IPS DF 19.7 (cell line): ENCODE data around the gene RHO.
"Not testable (repeated sequence)": the region's sequence is repeated elsewhere in the genome, so short reads cannot be mapped to it uniquely, and the experiment has no call there.

Source experiments
- DNase-seq: peaks from one replicate; pipeline ENCODE4 v3.0.0-alpha.2; 2013; ENCODE audit warnings: low read depth, low spot score

RHO gene

GRCh38 chr3:129528589-129529100, at the start of gene RHO:
Gene RHO, plus strand, starts transcription at chr3:129528639. Its CDS starts 95 bp downstream, at chr3:129528734.
- DNase-seq = no peak

DNA sequence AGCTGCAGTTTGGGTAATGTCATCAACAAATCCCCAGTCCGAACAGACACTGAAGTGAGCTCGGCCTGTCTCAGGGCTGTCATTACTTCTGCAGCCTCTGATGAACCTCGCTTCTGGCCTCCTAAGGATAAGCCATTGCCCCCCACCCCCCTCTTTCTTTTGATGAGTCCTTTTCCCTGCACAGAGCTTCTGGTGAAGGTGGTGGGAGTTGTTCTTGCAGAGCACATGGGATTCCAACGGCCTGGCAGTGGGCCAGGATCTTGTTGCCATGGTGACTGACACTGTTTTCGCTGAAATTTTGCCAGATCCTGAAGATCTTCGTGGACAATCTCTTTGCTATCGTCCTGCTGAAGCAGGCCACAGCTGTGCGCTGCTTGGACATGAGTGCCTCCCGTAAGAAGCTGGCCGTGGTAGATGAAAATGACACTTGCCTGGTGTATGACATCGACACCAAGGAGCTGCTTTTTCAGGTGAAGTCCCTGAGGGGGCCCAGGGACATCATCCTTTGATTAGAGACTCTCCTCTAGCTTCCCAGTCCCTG, 47.1 kb upstream of the RHO start:
- not testable (repeated sequence) for DNase-seq

- DNase-seq = no peak
These were observed 46.6 kb upstream of the RHO start for GRCh38 chr3:129481766-129482332.

DNA sequence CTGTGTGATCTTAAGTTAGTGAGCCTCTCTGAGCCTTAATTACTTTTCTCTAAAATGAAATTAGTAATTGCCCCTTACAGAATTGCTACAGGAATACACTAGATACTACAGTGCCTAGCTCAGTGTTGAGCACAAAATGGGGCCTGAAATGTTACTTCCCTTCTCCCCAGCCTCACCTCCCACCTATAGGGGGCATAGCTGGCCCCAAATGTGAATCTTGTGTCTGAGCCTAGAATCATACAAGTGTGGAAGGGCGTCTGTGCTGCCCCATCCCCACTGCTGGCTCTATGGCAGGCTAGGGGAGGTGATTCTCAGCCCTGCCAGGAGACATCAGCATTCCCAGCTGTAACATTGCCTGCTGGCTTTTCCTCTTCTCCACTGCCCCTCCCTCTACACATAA, 45.7 kb upstream of the RHO start:
- no peak for DNase-seq

- DNase-seq = no peak
These were observed 44.6 kb upstream of the RHO start for GRCh38 chr3:129483870-129484269.

GRCh38 chr3:129485146-129485545, 43.3 kb upstream of the RHO start:
- not testable (repeated sequence) for DNase-seq

GRCh38 chr3:129485721-129486663, 42.4 kb upstream of the RHO start:
- DNase-seq = no peak

DNA sequence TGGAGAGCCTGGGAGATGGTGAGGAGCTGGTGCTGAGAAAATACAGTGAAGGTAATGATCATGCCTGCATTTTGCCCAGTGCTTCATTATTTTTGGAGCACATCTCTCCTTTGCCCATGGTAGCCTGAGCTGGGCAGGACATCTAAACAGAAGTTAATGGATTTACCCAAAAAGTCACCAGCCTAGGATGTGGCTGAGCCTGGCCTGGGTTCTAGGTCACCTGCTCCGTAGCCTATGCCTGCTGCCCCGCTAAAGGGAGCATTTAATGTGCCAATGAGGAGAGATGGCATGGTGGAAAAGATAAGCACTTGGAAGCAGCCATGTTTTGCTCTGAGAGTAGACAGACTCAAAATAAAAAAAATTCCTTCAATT, 41.8 kb upstream of the RHO start:
- DNase-seq = no peak

DNA sequence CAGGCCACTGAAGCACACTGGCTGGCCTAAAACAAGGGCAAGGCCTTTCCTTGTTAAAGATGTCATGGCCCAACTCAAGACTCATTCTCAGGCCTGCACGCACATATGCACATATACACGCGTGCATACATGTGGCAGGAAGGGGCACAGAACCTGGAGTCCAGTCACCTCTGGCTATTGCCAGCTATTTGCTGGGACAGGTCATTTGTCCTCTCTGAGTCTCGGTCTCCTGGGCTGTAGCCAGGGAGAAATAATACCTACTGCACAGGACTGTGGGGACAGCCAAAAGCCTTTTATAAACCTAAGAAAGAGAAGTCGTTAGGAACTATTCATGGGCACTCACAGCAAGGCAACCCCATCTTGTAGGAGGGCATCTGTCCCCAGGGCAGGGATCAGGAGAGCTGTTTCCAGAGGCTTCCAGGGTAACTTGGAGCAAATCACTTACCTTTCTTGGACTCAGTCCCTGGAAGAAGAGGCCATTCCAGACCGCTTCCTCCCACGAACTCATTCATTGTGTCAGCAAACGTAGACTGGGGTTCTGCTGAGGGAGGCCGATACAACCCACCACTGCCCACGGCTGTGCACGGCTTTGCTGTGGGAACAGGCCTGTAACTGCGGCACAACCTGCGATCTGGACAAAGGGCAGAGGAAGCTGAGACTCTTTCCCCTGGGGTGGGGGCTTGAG, 41.1 kb upstream of the RHO start:
- DNase-seq = no peak

- DNase-seq = not testable (repeated sequence)
These were observed 40.5 kb upstream of the RHO start for GRCh38 chr3:129487868-129488335.

DNA sequence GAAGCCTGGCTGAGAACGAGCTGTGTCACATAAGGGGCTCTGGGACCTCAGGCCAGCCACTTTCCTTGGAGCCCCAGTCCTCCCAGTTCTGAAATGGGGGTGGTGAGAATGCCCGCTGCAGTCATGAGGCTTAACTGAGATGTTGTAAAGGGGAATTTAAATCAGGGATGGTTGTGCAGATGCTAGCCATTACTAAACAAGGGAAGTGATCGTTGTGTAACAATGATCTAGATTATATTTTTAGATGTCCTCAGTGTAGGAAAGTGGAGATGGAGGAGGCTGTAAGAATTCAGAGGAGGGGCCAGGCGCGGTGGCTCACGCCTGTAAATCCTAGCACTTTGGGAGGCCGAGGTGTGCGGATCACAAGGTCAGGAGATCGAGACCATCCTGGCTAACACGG, 39.2 kb upstream of the RHO start:
- not testable (repeated sequence) for DNase-seq

DNA sequence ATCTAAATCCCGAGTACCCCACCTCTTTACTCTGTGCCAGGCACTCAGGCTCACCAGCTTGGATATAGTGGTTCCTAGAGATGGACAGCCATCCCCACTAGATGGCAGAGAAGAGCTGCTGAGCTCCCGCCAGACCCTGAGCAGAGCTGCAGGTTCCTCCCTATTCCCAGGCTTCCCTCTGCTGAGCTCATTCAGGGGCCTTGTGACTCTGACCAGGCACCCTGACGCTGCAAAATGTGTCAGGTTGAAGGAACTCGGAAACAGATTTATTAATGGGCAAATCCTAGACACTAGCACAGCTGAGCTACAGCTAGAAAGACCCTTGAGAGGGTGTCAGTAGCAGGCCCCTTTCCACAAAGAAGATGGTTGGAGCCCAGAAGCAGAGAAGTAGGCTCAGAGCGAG, 38.2 kb upstream of the RHO start:
- peak; percentile 61 for DNase-seq

DNA sequence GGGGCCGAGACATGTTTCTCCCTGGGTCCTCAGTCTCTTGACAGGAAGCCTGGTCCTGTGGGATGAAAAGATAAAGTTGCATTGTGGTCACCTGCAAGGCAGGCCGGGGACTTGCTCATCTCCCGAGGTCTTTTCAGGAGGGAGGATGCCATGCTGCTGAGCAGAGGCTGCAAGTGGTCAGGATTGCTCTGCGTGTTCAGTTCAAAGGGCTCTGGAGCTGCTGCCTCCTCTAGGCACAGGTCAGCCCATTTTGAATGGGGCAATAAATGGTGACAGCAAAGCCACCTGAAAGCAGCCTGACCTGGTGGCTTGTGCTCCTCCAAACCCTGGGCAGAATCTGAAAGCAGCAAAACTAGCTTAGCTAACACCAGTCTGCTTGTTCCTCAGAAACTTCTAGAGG, 37.4 kb upstream of the RHO start:
- not testable (repeated sequence) for DNase-seq

DNA sequence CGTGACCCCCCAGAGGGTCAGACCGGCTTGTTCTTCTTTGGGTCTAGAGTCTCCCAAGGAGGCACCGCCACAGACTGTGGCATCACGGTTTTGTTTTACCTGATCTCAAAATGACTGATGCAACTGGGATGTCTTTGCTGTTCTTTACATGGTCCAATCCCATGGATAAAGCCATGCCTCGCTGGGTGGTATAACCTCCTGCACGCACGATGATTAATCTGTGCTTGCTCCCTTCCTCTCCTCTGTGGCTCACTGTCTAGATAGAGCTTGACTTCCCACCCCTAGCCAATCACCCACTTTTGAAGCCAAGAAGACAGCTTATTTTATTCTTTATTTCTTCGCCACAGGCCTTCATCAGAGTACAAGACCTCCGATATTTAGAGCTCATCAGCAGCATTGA, 36.6 kb upstream of the RHO start:
- no peak for DNase-seq

GRCh38 chr3:129492691-129493090, 35.7 kb upstream of the RHO start:
- no peak for DNase-seq

- no peak for DNase-seq
These were observed 35.2 kb upstream of the RHO start for GRCh38 chr3:129493206-129493605.

- not testable (repeated sequence) for DNase-seq
These were observed 33.9 kb upstream of the RHO start for GRCh38 chr3:129494499-129494898.

DNA sequence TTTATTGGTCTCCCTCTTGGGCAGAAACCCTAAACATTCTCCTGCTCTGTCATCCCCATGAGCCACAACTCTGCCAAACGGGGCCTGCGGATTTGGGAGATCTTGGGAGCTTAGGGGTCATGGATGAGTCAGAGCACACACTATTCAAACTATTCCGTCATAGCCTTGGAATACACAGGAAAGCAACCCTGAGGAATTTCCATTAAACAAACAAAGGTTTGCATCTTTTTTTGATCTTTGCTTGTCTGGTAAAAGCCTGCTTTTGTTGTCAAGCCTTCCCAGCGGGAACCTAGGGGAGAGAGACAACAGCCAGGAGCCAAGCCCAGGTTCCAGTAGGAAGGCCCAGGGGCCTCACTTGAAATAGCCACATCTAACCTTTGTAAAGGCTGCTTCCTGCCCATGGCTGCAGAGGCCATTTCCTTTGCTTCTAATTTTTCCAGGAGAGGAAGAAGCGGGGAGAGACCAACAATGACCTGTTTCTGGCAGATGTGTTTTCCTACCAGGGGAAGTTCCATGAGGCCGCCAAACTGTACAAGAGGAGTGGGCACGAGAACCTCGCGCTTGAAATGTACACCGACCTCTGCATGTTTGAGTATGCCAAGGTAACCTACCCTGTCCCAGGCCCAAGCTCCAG, 33.3 kb upstream of the RHO start:
- DNase-seq = peak; percentile 52

- not testable (repeated sequence) for DNase-seq
These were observed 30.6 kb upstream of the RHO start for GRCh38 chr3:129497876-129498275.

GRCh38 chr3:129498603-129499488, 29.6 kb upstream of the RHO start:
- not testable (repeated sequence) for DNase-seq
